Panc1 (cell line): ENCODE measurements around the gene OR8B12. TPM values are rescaled to one million over a fixed set of nuclear protein-coding genes. Genes with fewer than 3 reads are reported as not detected.

ENCODE experiments used
- ATAC-seq: fragments of 200-7000 bp; cut with Tn5 transposase; 2 replicates; pipeline ENCODE4 v1.9.1; 2020; ENCODE audit warnings: mild to moderate bottlenecking, moderate library complexity
- BruUV-seq: library from RNA; stranded (reverse); fragments of 400-500 nt; replicated peaks from 2 replicates; lab custom pipeline; 2021; lab: Mats Ljungman, UMichigan
- CTCF ChIA-PET: fragments of 300-600 bp; sonication (Branson Sonifier 250); formaldehyde crosslinking; loops from one replicate; lab custom pipeline; 2022; ENCODE audit warnings: antibody characterized with exemption; lab: Charles Lee
- POLR2A ChIA-PET: fragments of 300-600 bp; sonication (Branson Sonifier 250); formaldehyde crosslinking; loops from one replicate; lab custom pipeline; 2022; ENCODE audit warnings: antibody characterized with exemption; lab: Charles Lee
- DNase-seq: peaks from one replicate; pipeline ENCODE4 v3.0.0-alpha.2; 2010; ENCODE audit warnings: low read depth, low spot score
- H3K27ac ChIP-seq: 2 replicates; pipeline ENCODE4 v1.5.1; 2011; ENCODE audit warnings: mild to moderate bottlenecking, low read length, inconsistent platforms
- H3K27me3 ChIP-seq: fragments of 200-500 bp; sonication (Bioruptor generic); 2 replicates; pipeline ENCODE4 v1.6.0; 2014; ENCODE audit warnings: low read length, inconsistent platforms; ENCODE audit not compliant: control insufficient read depth, insufficient read depth
- H3K36me3 ChIP-seq: fragments of 200-500 bp; sonication (Bioruptor generic); 2 replicates; pipeline ENCODE4 v1.5.1; 2014; ENCODE audit warnings: inconsistent platforms, mild to moderate bottlenecking, low read length, moderate library complexity; ENCODE audit not compliant: control insufficient read depth, insufficient read depth
- H3K4me1 ChIP-seq: 2 replicates; pipeline ENCODE4 v1.5.1; 2011; ENCODE audit warnings: inconsistent platforms, mild to moderate bottlenecking, low read length, moderate library complexity; ENCODE audit not compliant: control insufficient read depth, insufficient read depth
- H3K4me3 ChIP-seq, 2 experiments: 2 replicates each; pipeline ENCODE4 v1.5.1; 2011 to 2012; ENCODE audit warnings: low read depth in 2 of 2, low read length in 2 of 2, mild to moderate bottlenecking in 2 of 2, inconsistent platforms in 1 of 2, moderate library complexity in 1 of 2
- H3K9me3 ChIP-seq: fragments of 200-500 bp; sonication (Bioruptor generic); 2 replicates; pipeline ENCODE4 v1.5.1; 2014; ENCODE audit warnings: low read depth, mild to moderate bottlenecking, inconsistent platforms, low read length, moderate library complexity; ENCODE audit not compliant: control insufficient read depth, insufficient read depth
- POLR2AphosphoS5 ChIP-seq: IDR thresholded peaks from 2 replicates; pipeline ENCODE4 v1.6.1; 2012; ENCODE audit warnings: mild to moderate bottlenecking, low read depth, low read length, moderate library complexity
- SIN3A ChIP-seq: IDR thresholded peaks from 2 replicates; pipeline ENCODE4 v1.6.1; 2012; ENCODE audit warnings: low read depth, mild to moderate bottlenecking, low read length, moderate library complexity, borderline replicate concordance; ENCODE audit not compliant: insufficient read depth
- TCF7L2 ChIP-seq: IDR thresholded peaks from 2 replicates; pipeline ENCODE4 v1.6.1; 2011; ENCODE audit warnings: mild to moderate bottlenecking, low read depth, low read length, inconsistent platforms
- in situ Hi-C: cut with HindIII; loops from 2 replicates; pipeline ENCODE4 v1.10.0; 2016; ENCODE audit warnings: low sequenced_read_pairs, low pct_unique_long_range_greater_than_20kb
- intact Hi-C: fragments of 100-400 bp; cut with micrococcal nuclease; formaldehyde crosslinking; loops from one replicate; pipeline ENCODE4 v1.10.0; 2022; ENCODE audit not compliant: unreplicated experiment
- total RNA-seq: library from RNA; stranded (reverse); gene quantifications from one replicate; pipeline ENCODE4 v1.2.1, GENCODE V29; 2021; ENCODE audit not compliant: unreplicated experiment
- TF ChIP-seq, protein P1 (sequence below), 2 experiments: IDR thresholded peaks; 2 replicates each; pipeline ENCODE4 v1.6.1; 2011 to 2012; ENCODE audit warnings: low read depth in 2 of 2, control low read depth in 1 of 2, low read length in 1 of 2, mild to moderate bottlenecking in 1 of 2, moderate library complexity in 1 of 2; ENCODE audit not compliant: insufficient read depth in 1 of 2
- TF ChIP-seq, protein P2 (sequence below): fragments of 450-650 bp; IDR thresholded peaks from 2 replicates; pipeline ENCODE4 v1.5.1; 2017; ENCODE audit warnings: mild to moderate bottlenecking

OR8B12 gene
- total RNA-seq, 1 experiment from 2014 or later, result not detected

DNA sequence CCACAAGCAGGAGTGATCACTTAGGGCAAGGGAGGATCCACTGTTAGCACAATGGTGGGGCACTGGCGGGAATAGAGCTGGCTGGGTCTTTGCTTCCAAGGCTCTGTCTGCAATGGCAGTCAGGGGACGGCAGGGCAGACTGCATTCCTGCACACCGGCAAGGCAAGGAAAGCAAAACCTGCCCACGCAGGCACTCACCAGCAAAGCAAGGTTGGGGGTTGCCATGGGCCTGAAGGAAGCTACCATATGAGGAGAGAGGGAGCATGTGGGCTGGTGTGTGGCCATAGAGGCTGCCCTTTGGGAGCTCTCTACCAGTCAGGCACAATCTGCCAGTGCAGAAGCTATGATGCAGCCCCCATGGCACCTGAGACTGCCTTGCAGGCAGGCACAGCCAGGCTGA lies 33.2 kb downstream of the OR8B12 start:
- in situ Hi-C loops (no loop called here), intact Hi-C loops (no loop called here)
- no peak for ATAC-seq
- Histone ChIP-seq H3K27ac (no peak overlapping the region), H3K27me3 (0 out of 2 replicates have a peak, but pooled peaks cover 5% of the 10 kb centered on the region), H3K9me3 (no peaks in the 10 kb centered on the region), H3K4me3 (no peak overlapping the region), H3K36me3 (no peaks in the 10 kb centered on the region), H3K4me1 (no peaks in the 10 kb centered on the region)
- DNase-seq, result no peak
- CTCF ChIA-PET, result no interaction called here
- POLR2A ChIA-PET, result no interaction called here
- no TSS peak for BruUV-seq
- TF ChIP-seq, protein P1, sequence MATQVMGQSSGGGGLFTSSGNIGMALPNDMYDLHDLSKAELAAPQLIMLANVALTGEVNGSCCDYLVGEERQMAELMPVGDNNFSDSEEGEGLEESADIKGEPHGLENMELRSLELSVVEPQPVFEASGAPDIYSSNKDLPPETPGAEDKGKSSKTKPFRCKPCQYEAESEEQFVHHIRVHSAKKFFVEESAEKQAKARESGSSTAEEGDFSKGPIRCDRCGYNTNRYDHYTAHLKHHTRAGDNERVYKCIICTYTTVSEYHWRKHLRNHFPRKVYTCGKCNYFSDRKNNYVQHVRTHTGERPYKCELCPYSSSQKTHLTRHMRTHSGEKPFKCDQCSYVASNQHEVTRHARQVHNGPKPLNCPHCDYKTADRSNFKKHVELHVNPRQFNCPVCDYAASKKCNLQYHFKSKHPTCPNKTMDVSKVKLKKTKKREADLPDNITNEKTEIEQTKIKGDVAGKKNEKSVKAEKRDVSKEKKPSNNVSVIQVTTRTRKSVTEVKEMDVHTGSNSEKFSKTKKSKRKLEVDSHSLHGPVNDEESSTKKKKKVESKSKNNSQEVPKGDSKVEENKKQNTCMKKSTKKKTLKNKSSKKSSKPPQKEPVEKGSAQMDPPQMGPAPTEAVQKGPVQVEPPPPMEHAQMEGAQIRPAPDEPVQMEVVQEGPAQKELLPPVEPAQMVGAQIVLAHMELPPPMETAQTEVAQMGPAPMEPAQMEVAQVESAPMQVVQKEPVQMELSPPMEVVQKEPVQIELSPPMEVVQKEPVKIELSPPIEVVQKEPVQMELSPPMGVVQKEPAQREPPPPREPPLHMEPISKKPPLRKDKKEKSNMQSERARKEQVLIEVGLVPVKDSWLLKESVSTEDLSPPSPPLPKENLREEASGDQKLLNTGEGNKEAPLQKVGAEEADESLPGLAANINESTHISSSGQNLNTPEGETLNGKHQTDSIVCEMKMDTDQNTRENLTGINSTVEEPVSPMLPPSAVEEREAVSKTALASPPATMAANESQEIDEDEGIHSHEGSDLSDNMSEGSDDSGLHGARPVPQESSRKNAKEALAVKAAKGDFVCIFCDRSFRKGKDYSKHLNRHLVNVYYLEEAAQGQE (IDR thresholded peaks at IDR 0.05; ENCODE audit: insufficient read depth in 1 of 2, low read depth in 2 of 2, low read length in 1 of 2), result no peak
- TF ChIP-seq POLR2AphosphoS5, result no peak
- no peak for TF ChIP-seq TCF7L2
- TF ChIP-seq SIN3A, result no peak
- TF ChIP-seq, protein P2, sequence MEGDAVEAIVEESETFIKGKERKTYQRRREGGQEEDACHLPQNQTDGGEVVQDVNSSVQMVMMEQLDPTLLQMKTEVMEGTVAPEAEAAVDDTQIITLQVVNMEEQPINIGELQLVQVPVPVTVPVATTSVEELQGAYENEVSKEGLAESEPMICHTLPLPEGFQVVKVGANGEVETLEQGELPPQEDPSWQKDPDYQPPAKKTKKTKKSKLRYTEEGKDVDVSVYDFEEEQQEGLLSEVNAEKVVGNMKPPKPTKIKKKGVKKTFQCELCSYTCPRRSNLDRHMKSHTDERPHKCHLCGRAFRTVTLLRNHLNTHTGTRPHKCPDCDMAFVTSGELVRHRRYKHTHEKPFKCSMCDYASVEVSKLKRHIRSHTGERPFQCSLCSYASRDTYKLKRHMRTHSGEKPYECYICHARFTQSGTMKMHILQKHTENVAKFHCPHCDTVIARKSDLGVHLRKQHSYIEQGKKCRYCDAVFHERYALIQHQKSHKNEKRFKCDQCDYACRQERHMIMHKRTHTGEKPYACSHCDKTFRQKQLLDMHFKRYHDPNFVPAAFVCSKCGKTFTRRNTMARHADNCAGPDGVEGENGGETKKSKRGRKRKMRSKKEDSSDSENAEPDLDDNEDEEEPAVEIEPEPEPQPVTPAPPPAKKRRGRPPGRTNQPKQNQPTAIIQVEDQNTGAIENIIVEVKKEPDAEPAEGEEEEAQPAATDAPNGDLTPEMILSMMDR, result no peak

DNA sequence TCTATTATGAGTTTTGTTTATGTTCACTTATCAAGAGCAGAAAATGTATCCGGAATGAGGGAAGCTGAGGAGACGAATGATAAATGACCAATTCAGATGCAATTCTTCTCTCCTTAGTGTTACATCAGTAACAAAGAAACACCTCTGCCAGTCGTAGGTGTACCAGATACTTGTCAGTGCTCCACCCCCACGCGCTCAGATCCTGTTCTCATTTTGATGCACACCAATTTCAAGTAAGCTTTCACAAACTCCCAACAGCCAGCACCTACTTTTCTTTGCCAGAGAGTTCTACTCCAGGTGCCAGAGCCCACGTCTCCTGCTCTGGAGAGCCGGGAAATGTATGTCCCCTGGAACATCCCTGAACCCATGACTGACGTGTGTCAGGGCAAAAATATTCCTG lies 43.7 kb downstream of the OR8B12 start:
- BruUV-seq, result no TSS peak
- POLR2A ChIA-PET, result no interaction called here
- no peak overlapping the region for H3K4me3 ChIP-seq
- no peak overlapping the region for H3K27ac ChIP-seq
- in situ Hi-C loops (no loop called here), intact Hi-C loops (no loop called here)
- H3K36me3 ChIP-seq, result no peaks in the 10 kb centered on the region
- TF ChIP-seq, protein P2, result no peak
- TF ChIP-seq TCF7L2 (no peak), POLR2AphosphoS5 (no peak), SIN3A (no peak)
- TF ChIP-seq, protein P1 (IDR thresholded peaks at IDR 0.05; ENCODE audit: insufficient read depth in 1 of 2, low read depth in 2 of 2, low read length in 1 of 2), result no peak
- no peaks in the 10 kb centered on the region for H3K4me1 ChIP-seq
- ATAC-seq, result no peak
- CTCF ChIA-PET, result no interaction called here
- DNase-seq, result no peak
- no peaks in the 10 kb centered on the region for H3K27me3 ChIP-seq
- no peaks in the 10 kb centered on the region for H3K9me3 ChIP-seq
